Breast epithelium (tissue), 3 donors: ENCODE measurements around the gene C1orf21.

Source experiments
- CTCF ChIP-seq, 3 donors: fragments of 450-650 bp; IDR thresholded peaks; one replicate each; pipeline ENCODE4 v1.5.1; 2016 to 2017; ENCODE audit warnings: antibody characterized with exemption in 3 of 3, mild to moderate bottlenecking in 3 of 3, moderate library complexity in 3 of 3
- POLR2A ChIP-seq: fragments of 450-650 bp; IDR thresholded peaks from one replicate; pipeline ENCODE4 v1.6.1; 2016; ENCODE audit warnings: antibody characterized with exemption, mild to moderate bottlenecking, moderate library complexity
- POLR2AphosphoS5 ChIP-seq, 3 donors: sonication (generic); formaldehyde crosslinking; IDR thresholded peaks; one replicate each; pipeline ENCODE4 v1.6.1; 2017; ENCODE audit warnings: antibody characterized with exemption in 3 of 3

GRCh38 chr1:184533049-184533448 is 146.2 kb downstream of the C1orf21 start:
- no peak for TF ChIP-seq CTCF (IDR thresholded peaks at IDR 0.05)
- TF ChIP-seq POLR2AphosphoS5 (IDR thresholded peaks at IDR 0.05), result no peak
- TF ChIP-seq POLR2A, result no peak
